ENCODE measurements around the gene RASAL2.

DNA sequence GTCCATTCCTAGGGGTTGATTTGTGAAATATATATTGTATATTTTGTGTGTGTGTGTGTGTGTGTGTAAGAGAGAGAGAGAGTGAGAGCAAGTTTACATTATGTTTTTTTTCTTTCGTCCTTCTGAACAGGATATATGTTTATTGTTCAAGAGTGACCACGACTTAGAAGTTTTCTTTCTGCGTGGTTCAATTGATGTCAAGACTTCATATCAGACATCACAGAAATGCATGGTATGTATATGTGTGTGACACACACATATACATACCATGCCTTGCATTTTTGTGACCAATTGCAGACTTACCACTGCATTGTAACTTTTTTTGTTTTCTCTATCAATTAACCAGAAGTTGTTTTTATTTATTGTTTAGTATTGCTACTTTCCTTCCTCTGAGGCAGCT, 2.5 kb downstream of the RASAL2 start:
- TF ChIP-seq CTCF (IDR thresholded peaks at IDR 0.05) = no peak
- no peak for TF ChIP-seq POLR2A (IDR thresholded peaks at IDR 0.05)
